HG02610 (cell line): ENCODE results near the gene POLR3F.
"Not testable (repeated sequence)": the region's sequence is repeated elsewhere in the genome, so short reads cannot be mapped to it uniquely, and the experiment has no call there.

Experiments used
- ATAC-seq: cut with Tn5 transposase; IDR thresholded peaks from one replicate; pipeline ENCODE4 v1.9.1; 2021; ENCODE audit warnings: mild to moderate bottlenecking, moderate library complexity; ENCODE audit not compliant: unreplicated experiment

Gene POLR3F, protein sequence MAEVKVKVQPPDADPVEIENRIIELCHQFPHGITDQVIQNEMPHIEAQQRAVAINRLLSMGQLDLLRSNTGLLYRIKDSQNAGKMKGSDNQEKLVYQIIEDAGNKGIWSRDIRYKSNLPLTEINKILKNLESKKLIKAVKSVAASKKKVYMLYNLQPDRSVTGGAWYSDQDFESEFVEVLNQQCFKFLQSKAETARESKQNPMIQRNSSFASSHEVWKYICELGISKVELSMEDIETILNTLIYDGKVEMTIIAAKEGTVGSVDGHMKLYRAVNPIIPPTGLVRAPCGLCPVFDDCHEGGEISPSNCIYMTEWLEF

DNA sequence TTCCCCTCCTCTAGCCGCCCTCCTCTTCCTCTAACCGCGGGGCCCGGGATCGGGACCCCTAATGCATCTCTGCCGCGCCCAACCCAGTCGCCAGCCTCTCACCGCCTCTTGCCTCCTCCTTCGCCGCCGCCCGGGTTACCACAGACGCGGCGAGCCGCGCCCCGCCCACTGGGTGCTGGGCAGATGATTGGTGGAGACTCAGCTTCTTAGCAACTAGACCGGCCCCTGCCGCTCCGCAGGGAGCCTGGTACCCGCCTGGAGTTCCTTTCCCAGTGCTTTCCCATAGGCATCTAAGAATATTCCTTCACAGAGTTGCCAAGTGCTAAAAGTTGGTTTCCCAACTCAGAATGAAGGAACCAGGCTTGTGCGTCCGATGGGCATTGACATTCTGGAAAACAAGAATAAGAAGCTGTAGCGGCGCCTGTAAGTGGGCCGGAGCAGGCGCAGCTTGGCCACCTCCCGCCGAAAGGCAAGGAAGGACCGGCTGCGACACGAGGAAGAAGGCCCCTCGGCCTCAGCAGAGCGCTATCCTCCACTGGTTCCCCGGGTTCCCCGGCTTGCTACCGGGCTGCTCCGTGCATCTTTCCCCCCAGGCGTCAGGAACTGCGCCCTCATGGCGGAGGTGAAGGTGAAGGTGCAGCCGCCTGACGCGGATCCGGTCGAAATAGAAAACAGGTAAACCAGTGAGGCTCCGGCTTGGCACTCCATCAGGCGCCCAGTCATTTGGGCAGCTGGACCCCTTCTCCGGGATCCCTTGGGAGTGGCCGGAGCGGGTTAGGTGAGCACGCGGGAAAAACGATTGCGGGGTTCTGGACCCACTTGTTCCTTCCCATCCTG lies at the start of gene POLR3F, which contains the start of gene DZANK1:
TSS of gene POLR3F (plus strand) at position 497 of the 837 bp plus-strand sequence. CDS start at position 614, 117 bp downstream.
TSS of gene DZANK1 (minus strand) at position 137 of the 837 bp plus-strand sequence. CDS start 1,672 bp downstream, outside the sequence.
- ATAC-seq = peak; percentile 98

DNA sequence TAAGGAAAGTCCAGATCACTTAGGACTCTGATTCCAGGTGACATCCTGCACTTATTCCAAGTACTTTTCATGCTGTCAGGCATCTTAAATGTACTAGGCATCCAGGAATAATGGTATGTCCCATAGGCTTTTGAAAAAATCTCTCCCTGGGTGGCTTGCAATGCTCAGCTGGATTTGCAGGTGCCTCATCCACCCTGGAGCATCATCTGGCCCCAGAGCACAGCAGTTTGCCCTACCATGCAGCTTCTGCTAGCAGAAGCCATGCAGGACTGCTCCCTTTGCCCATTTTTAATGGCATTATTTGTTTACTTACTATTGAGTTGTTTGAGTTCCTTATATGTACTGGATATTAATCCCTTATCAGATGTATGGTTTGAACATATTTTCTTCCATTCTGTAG lies 45.6 kb upstream of the POLR3F start:
- ATAC-seq = no peak

DNA sequence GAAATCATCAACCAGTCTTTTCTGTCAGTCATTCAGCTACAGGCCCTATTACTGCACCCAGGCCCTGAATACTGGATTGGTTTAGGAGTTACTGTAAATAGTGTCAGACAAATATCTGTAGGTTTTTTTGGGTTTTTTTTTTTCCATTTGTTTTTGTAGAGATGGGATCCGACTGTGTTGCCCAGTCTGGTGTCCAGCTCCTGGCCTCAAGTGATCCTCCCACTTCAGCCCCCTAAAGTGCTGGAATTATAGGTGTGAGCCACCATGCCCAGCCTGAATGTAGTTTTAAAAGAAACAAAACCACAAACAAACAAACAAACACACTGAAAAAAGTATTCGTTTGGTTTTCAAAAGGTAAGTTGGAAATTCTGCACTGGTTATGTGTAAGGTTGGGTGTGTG lies 40.0 kb upstream of the POLR3F start:
- ATAC-seq = no peak

DNA sequence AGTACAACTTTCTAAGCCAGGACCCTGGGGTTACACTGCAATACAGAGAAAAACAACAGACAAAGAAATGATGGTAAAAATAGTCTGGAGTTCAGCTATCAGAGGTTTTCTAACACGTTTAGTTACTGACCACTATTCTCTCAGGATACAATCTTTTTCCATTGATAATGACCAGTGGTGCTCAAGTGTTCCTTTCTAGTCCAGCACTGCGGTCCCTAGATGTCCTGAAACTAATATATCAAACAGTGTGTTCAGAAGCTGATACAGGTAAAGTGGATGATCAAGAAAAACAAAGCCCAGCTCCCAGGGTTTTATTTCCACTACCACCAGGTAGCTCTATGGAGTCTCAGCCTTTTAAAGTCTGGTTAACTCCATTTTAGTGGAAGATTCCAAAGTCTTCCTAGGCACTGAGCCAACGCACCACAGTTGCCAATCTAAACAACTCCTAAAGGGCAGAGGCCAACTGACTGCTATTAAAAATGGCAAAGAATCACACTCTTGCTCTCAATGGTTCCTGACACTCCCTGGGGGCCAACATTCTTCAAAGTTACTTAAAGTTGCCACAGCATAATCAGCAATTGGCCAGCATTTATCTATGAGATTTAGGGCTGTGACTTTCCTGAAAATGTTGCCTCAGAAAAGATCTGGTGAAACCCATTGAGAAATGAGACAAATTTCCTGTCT lies 38.6 kb upstream of the POLR3F start:
- no peak for ATAC-seq

DNA sequence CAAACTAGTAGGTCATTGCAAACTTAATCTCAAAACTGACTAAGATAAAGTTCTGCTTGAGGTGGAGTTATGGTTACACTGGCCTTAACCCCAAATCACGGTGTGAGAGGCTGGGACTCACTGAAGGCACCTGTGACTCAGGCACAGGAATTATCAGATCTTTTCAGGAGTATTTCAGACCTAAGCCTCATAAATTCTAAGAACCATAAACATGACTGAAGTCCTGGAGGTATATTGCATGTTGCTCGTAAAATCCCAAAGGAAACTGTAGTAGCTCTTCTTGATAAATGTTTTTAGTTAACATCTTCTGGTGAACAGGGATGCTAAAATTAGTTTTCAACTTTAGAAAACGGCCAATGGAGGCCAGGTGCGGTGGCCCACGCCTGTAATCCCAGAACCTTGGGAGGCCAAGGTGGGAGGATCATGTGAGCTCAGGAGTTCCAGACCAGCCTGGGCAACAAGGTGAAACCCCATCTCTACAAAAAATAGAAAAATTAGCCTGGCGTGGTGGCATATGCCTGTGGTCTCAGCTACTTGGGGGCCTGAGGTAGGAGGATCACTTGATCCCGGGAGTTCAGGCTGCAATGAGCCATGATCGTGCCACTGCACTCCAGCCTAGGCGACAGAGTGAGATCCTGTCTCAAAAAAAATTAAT lies 36.9 kb upstream of the POLR3F start:
- ATAC-seq = no peak

DNA sequence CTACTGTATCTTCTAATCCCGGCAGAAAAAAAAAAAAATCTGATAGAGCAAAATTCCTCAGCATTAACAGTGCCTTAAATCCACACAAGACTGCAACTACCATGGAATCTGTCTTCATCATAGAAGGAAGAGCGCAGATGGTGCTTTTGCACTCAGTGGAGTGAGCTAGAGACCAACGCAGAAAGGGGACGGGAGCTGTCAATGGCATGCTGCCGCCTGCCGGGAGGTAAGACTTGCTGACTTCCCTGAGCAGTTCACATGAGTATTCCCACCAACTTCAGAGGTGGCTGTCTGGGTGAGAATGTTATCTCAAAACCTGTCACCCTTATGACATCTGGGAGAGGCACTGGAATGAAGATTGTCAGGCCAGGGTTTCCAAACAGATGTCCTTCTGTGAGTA lies 36.0 kb upstream of the POLR3F start:
- no peak for ATAC-seq

DNA sequence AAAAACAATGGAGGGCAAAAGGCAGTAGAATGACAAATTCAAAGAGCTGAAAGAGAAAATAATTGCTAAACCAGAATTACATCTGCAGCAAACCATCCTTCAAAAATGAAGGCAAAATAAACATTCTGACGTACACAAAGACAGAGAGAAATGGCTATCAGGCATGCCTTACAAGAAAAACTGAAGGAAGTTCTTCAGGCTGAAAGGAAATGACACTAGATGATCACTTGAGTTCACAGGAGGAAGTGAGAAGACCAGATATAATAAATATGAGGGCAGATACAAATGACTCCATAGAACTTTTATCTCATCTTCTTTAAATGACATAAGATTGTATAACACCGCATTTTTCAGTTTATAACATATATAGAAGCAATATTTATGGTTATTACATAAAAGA lies 30.3 kb upstream of the POLR3F start:
- no peak for ATAC-seq

DNA sequence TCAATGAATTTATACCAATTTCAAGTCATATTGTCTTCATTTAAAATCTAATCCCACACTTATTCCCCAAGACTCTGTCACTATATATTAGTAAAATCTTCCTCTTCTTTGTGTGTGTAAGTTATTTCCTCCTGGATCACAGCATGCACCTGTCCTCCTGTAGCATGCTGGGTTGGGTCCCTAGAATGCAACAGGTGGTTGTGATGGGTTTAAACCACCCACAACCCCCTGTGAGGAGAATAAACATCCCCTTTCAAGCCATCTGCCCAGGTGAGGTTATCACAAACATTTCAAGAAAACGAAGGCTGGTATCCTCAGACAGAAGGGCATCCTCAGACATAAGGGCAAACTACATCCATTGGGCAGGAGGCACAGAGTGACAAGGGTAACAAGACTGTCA lies 26.8 kb upstream of the POLR3F start:
- no peak for ATAC-seq

DNA sequence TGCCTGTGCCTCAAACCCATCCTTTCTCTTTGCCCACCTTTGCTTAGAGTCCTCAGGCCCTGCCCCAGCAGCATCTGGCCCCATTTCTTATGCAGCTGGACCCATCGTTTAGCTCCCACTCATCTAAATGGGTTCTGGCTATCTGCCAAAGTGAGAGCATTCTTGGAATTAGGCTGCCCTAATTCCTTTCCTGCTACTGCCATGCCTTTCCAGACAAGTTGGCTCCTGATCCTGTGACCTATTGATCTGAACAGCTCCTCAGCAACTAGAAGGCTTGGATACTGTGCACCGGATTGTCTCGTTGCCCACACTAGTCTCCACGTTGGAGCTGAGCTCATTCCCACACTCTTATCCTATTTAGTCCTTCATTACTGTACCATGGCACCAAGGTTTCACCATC lies 23.3 kb upstream of the POLR3F start:
- ATAC-seq = no peak

DNA sequence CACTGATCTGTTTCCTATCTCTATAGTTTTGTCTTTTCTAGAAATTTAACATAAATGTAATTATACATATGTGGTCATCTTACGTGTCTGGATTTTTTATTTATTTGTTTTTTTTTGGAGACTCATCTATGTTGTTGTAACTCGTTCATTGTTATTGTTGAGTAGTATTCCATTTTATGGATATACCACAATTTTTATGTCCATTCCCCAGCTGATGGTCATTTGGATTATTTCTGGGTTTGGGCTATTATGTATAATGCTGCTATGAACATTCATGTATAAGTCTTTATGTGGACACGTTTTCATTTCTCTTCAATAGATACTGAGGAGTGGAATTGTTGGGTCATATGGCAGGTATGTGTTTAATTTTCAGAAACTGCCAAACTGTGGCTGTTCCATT lies 10.6 kb upstream of the POLR3F start:
- ATAC-seq = no peak

DNA sequence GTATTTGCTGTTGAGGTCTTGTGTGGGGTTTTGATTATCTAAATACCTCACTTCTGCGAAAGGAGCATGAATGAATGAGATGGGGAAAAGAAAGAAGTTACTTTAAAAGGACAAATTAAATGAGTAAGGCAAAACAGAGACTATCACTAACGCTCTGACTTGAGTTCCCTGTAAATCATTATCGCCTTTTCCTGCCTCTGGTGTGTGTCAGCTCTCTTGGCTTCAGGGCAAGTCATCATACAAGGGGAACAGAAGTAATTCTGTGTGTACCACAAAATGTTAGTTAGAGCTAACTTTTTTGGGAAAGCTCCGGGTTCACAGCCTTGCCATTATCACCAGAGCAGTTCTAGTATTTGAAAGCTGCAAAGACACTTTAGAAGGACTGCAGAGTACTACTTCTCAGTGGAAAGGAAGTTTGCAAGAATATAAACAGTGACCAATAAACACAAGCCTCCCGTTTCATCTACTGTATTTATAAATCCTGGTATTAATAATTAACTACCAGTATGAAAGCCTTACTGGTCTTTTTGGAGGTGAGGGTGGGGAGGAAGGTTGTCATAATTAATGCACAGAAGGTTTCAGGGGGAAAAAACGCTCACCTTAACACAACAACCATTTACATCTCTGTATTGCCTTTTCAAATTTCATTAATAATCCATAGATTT lies 1.5 kb upstream of the POLR3F start:
- no peak for ATAC-seq

DNA sequence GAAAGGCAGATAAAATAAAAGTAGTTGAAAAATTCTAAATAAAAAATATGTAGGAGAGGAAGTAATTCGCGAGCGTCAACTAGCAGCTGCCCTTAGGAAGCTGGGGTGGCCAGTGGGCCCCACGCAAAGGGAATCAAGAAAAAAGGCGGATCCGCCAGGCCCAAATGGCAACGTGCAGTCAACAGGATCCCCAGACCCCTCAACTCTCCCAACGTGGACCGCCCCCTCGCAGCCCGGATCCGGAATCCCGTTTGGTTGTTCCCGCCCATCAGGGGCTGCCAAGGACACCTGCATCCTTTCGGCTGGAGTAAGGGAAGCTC lies 656 bp upstream of the POLR3F start:
- ATAC-seq = peak; percentile 31

DNA sequence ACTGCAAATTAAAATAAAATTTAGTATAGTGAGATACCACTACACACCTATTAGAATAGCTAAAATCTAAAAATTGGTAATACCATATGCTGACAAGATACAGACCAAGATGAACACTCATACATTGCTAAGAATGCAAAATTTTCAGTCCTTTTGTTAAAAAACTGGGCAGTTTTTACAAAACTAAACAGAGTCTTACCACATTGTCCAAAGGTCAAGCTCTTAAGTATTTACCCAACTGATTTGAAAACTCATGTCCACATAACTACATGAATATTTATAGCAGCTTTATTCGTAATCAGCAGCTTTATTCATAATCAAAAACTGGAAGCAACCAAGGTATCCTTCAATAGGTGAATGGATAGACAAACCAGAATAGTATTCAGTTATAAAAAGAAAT lies 10.0 kb downstream of the POLR3F start:
- ATAC-seq = no peak

DNA sequence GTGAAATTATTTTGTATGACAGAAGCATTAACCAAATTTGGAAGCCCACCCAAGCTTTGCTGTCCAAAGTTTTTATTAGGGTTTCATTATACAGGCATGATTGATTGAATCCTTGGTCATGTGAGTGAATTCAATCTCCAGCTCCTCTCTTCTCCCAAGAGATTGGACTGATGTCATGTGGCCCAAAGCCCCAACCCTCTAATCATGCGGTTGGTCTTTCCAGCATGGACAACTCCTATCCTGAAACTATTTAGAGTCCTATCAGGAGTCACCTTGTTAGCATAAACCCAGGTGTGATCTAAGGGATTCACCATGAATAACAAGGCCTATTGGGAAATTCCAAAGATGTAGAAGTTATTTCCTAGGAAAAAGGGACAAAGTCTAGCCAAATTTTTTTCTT lies 10.6 kb downstream of the POLR3F start:
- no peak for ATAC-seq

DNA sequence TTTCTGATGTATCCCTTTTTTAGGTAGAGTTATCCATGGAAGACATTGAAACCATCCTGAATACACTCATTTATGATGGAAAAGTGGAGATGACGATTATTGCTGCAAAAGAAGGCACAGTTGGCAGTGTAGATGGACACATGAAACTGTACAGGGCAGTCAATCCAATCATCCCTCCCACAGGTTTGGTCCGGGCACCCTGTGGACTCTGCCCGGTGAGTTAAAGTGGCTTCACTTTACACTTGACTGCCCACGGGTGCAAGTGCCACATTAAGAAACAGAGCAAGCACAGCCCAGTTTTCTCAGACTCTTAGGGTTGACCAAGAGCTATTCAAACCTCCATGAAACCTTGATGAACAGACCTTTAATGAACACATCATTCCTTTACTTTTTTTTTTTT lies 14.4 kb downstream of the POLR3F start:
- no peak for ATAC-seq

DNA sequence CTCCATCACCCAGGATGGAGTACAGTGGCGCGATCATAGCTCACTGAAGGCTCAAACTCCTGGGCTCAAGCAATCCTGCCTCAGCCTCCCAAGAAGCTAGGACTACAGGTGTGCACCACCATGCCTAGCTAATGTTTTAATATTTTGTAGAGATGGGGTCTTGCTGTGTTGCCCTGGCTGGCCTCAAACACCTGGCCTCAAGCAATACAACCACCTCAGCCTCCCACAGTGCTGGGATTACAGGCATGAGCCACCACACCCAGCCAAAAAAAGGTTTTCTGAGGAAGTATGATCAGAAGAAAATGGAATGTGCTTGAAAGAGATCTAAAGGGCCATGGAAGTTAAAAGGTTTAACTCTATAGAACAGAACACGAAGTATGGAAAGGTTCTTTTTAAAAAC lies 21.1 kb downstream of the POLR3F start:
- ATAC-seq = no peak

DNA sequence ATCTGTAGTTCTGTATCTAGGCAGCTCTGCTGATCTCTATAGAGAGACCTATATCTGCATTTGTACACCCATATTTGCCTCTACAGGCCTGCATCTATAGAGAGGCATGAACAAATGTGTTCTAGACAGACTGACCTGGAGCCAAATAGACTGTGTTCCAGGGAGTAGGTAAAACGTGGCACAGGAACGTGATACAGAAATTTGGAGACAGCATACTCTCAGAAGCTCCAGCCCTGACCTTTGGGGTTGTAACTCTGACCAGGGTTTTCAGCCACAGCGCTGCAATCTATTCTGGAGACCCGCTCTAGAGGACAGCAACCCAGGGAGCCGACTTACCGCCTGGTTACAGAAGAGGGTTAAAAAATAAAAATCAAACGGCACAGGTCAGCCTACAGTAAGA lies 28.9 kb downstream of the POLR3F start:
- ATAC-seq = no peak

DNA sequence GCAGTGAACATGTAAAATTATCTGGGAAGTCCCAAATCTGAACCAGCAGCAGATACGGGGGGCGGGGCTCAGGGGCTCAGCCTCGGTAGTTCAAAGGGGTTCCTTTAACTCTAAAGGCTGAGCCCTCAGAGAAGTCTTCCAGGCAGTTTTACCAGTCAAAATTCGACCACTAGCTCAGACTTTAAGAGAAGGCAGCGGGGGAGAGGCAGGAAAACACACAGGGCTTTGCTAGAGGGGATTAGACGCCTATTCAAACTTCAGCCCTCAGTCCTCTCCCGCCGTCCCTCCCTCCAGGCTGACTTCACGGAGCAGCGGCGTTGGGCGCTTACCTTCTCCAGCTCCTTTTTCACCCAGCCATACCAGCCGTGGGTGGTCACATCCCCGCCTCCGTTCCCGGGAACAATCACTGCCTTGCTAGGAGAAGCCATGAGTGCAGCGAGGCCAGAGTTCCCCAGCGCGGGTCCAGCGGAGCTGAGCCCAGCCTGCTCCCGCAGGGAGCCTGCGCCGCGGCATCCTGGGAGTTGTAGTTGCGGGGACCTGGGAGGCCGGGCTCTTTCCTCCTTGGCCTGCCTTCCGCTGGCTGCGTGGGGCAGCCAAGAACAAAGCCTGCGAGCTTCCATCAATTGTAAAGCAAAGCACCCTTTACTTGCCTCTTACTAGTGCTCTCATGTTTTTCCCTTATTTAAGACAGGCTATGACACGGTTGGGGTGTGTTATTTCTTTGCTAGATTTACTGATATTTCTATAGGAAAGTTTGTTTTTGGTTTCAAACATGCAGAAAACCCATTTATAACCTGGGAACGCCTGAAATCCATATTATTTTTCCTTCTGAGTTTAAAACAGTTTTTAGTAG lies 29.8 kb downstream of the POLR3F start, which contains the start of gene RBBP9:
TSS of gene RBBP9 (minus strand) at position 486 of the 853 bp plus-strand sequence. CDS start at position 428, 58 bp downstream.
- ATAC-seq = peak; percentile 96

DNA sequence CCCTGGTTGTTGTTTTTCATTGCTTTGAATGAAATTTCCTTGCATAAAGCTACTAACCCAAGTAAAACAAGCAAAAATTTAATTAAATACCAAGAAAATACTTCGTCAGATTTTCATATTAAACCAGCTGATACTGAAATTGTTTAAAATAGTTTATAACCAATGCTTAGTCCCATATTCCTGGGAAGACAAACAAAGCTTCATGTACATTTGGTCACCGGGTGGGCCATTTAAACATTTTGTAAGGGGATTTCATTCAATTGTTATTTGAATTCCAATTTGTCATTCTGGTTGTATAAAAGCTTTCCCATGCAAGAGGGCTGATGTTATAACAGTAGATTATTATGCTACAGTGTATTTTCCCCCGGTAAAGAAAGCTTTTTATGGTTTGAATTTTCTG lies 30.4 kb downstream of the POLR3F start:
- no peak for ATAC-seq

DNA sequence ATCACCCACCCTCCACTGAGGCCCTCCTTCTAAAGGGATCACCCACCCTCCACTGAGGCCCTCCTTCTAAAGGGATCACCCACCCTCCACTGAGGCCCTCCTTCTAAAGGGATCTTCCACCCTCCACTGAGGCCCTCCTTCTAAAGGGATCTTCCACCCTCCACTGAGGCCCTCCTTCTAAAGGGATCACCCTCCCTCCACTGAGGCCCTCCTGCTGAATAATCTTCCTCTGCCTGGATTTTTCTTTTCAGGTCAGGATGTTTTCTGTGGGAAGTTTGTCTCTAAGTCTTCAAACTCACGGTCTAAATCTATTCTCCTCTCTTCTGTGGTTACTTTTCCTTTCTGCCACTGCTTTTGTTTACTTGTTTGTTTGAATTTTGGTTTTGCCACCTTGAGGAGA lies 34.5 kb downstream of the POLR3F start:
- ATAC-seq = not testable (repeated sequence)
